Lower leg skin (tissue), 3 donors: ENCODE measurements around the gene TTC24.

Source experiments
- CTCF ChIP-seq, 3 donors: fragments of 450-650 bp; IDR thresholded peaks; one replicate each; pipeline ENCODE4 v1.5.1; 2016; ENCODE audit warnings: antibody characterized with exemption in 3 of 3, mild to moderate bottlenecking in 3 of 3, moderate library complexity in 2 of 3
- POLR2A ChIP-seq, 2 donors: fragments of 450-650 bp; IDR thresholded peaks; one replicate each; pipeline ENCODE4 v1.6.1; 2016 to 2017; ENCODE audit warnings: antibody characterized with exemption in 2 of 2, mild to moderate bottlenecking in 1 of 2, moderate library complexity in 1 of 2

GRCh38 chr1:156581661-156582387 lies 2.3 kb downstream of the TTC24 start:
- TF ChIP-seq CTCF (IDR thresholded peaks at IDR 0.05): no peak
- TF ChIP-seq POLR2A (IDR thresholded peaks at IDR 0.05): no peak
